ENCODE measurements around the gene TBC1D1. TPM values are rescaled to one million over a fixed set of nuclear protein-coding genes. Genes with fewer than 3 reads are reported as not detected.

TBC1D1 gene
- total and polyA plus RNA-seq, 2 experiments from 2014 or later = 100.0 to 214 TPM

DNA sequence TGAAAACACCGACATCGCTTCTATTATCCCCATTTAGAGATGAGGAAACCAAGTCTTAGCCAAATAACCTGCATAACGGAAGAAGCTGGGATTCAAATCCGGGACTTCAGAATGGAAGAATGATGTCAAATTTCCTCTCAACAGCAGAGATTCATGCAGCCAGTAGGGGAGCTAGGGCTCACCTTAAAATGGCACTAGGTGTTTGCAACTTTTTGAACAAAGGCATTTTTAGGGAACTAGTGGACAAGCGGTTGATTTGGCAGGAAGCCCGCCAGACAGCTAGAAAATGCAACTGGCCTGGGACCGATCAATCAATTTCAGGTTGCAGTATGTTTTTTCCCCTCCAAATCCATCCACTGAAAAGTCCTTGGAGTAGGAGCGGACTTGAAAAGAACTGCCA, 293.5 kb downstream of the TBC1D1 start:
- H3K36me3 ChIP-seq = no peaks in the 10 kb centered on the region

DNA sequence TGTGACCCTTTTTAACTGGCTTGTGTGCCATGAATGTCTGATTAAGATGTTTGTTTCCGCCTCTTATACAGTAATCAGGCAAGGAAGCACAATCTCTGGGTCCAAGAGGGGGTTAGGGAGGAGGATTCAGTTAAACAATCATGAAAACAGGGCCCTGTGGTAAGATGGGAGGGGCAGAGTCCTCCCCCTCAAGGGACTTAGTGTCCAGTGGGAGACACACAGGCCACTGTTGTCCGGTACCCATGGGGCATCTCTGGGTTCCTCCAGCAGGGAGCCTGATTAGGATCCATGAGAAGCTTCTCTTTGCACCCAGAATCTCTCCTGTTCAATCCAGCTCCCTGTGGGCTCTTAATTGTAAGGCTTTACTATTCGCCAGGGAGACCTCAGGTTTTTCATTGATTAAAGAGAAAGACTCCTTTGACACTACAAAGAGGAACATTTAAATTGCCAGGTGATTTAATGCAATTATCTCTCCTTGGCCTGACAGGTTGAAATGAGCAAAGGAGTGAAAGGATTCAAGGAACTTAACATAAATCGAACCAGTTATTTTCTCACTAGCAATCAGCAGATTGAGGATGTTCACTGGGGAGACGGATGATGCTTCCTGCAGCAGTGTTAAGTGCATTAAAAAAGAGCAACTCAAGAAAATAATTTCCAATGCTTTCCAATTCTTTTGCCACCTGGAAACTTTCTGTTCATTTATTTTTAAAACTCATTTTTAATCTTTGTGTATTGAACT, 294.7 kb downstream of the TBC1D1 start:
- no peak for DNase-seq (ENCODE audit: low read depth in 1 of 2, low spot score in 1 of 2)
- H3K9me3 ChIP-seq (ENCODE audit: low read depth) = no peaks in the 10 kb centered on the region
- peaks cover 5% of the 10 kb centered on the region for H3K4me1 ChIP-seq (ENCODE audit: low read depth)
- H3K36me3 ChIP-seq = no peaks in the 10 kb centered on the region
- H3K27ac ChIP-seq = no peak overlapping the region
- H3K4me3 ChIP-seq = no peak overlapping the region
- TF ChIP-seq, protein P1, sequence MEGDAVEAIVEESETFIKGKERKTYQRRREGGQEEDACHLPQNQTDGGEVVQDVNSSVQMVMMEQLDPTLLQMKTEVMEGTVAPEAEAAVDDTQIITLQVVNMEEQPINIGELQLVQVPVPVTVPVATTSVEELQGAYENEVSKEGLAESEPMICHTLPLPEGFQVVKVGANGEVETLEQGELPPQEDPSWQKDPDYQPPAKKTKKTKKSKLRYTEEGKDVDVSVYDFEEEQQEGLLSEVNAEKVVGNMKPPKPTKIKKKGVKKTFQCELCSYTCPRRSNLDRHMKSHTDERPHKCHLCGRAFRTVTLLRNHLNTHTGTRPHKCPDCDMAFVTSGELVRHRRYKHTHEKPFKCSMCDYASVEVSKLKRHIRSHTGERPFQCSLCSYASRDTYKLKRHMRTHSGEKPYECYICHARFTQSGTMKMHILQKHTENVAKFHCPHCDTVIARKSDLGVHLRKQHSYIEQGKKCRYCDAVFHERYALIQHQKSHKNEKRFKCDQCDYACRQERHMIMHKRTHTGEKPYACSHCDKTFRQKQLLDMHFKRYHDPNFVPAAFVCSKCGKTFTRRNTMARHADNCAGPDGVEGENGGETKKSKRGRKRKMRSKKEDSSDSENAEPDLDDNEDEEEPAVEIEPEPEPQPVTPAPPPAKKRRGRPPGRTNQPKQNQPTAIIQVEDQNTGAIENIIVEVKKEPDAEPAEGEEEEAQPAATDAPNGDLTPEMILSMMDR (IDR thresholded peaks at IDR 0.05; ENCODE audit: low read depth, low read length) = no peak
- no peaks in the 10 kb centered on the region for H3K27me3 ChIP-seq

More for the DNA sequence above, 293.5 kb downstream of the TBC1D1 start:
- TF ChIP-seq, protein P1 (IDR thresholded peaks at IDR 0.05; ENCODE audit: low read depth, low read length) = peak; percentile 26
- no peak for DNase-seq (ENCODE audit: low read depth in 1 of 2, low spot score in 1 of 2)
- Histone ChIP-seq H3K9me3 (ENCODE audit: low read depth) (no peaks in the 10 kb centered on the region), H3K27ac (no peak overlapping the region), H3K27me3 (no peaks in the 10 kb centered on the region), H3K4me3 (no peak overlapping the region), H3K4me1 (ENCODE audit: low read depth) (no peaks in the 10 kb centered on the region)

- H3K4me1 ChIP-seq (ENCODE audit: low read depth) = peaks cover 11% of the 10 kb centered on the region
- no peak for DNase-seq (ENCODE audit: low read depth in 1 of 2, low spot score in 1 of 2)
- no peaks in the 10 kb centered on the region for H3K9me3 ChIP-seq (ENCODE audit: low read depth)
- no peaks in the 10 kb centered on the region for H3K36me3 ChIP-seq
- TF ChIP-seq, protein P1 (IDR thresholded peaks at IDR 0.05; ENCODE audit: low read depth, low read length) = no peak
- H3K27me3 ChIP-seq = no peaks in the 10 kb centered on the region
- H3K27ac ChIP-seq = no peak overlapping the region
- no peak overlapping the region for H3K4me3 ChIP-seq
Measured at GRCh38 chr4:38188136-38188535, 297.3 kb downstream of the TBC1D1 start.

DNA sequence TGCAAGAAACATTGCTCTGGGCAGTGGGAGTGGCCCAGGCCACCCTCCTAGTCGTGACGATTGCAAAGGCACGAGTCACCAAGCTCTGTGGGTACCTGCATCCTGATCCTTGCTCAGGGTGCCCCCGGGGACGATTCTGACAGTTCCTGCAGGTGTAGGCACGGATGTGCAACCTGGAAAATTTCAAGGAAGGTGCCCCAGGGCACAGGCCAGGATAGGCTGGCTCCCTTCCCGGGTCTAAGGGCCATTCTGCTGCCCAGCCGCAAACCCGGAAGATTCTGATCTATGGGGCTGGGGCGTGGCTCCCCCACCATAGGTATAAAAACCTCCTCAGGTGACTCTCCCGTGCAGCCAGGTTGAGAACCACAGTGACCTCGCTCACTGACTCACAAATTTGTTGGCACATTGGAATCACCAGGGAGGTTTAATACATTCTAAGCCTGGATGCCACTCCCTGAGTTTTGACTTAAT, 297.8 kb downstream of the TBC1D1 start:
- Histone ChIP-seq H3K27me3 (no peaks in the 10 kb centered on the region), H3K4me1 (ENCODE audit: low read depth) (peaks cover 11% of the 10 kb centered on the region)

More for the DNA sequence above, 297.8 kb downstream of the TBC1D1 start:
- TF ChIP-seq, protein P1 (IDR thresholded peaks at IDR 0.05; ENCODE audit: low read depth, low read length) = no peak
- Histone ChIP-seq H3K27ac (no peak overlapping the region), H3K9me3 (ENCODE audit: low read depth) (no peaks in the 10 kb centered on the region), H3K4me3 (no peak overlapping the region), H3K36me3 (no peaks in the 10 kb centered on the region)
- DNase-seq (ENCODE audit: low read depth in 1 of 2, low spot score in 1 of 2) = no peak

Other genes with a start within 250 kb of the TBC1D1 start
- 22.2 and 24.4 TPM in 2 replicates for gene RELL1, start 204.7 kb upstream of the TBC1D1 start, total RNA-seq
- 4.4 and 5.1 TPM in 2 replicates for gene RELL1, start 204.7 kb upstream of the TBC1D1 start, polyA plus RNA-seq
- 23.9 and 50.9 TPM in 2 replicates for gene PGM2, start 64.4 kb upstream of the TBC1D1 start, total RNA-seq
- gene PGM2, start 64.4 kb upstream of the TBC1D1 start, polyA plus RNA-seq = 19.9 and 20.6 TPM in 2 replicates
- gene PTTG2, start 69.3 kb downstream of the TBC1D1 start, total RNA-seq = not detected in 2 replicates
- gene PTTG2, start 69.3 kb downstream of the TBC1D1 start, polyA plus RNA-seq = not detected in 2 replicates

All from cardiac muscle cell (in vitro differentiated cells and primary cell).